Stimulated activated CD8-positive, alpha-beta memory T cell treated with anti-CD3 and anti-CD28 coated beads, Interleukin-4, amount 100 ng/mL, for 1 hour (primary cell): ENCODE data around the gene ZNF226.
A peak's percentile ranks its signal among the peaks of the same experiment; 100 is the strongest.
"Not testable (repeated sequence)": the region's sequence is repeated elsewhere in the genome, so short reads cannot be mapped to it uniquely, and the experiment has no call there.

Experiments used
- DNase-seq, 2 donors: peaks; one replicate each; pipeline ENCODE4 v3.0.0-alpha.2; 2020; ENCODE audit warnings: low read depth in 2 of 2, low spot score in 1 of 2

ZNF226 gene

GRCh38 chr19:44164673-44165512 lies at the start of gene ZNF226:
Gene ZNF226 (plus strand): TSS chr19:44165100. CDS start chr19:44170081, 4,981 bp downstream.
- DNase-seq, result peak; percentile 53 to 70

- not testable (repeated sequence) for DNase-seq
Observed at GRCh38 chr19:44121162-44121561, 43.7 kb upstream of the ZNF226 start.

- no peak for DNase-seq
Observed at GRCh38 chr19:44131955-44132354, 32.9 kb upstream of the ZNF226 start.

- peak; percentile 31 to 44 for DNase-seq
Observed at GRCh38 chr19:44141191-44142058, 23.5 kb upstream of the ZNF226 start, which contains the start of gene ZNF234. Gene ZNF234 (plus strand): TSS chr19:44141554. CDS start chr19:44144633, 3,079 bp downstream.

GRCh38 chr19:44142059-44142433 lies 22.9 kb upstream of the ZNF226 start:
- DNase-seq, result no peak

GRCh38 chr19:44149776-44150175 lies 15.1 kb upstream of the ZNF226 start:
- no peak for DNase-seq

GRCh38 chr19:44151491-44151890 lies 13.4 kb upstream of the ZNF226 start:
- DNase-seq, result no peak

GRCh38 chr19:44156475-44156874 lies 8.4 kb upstream of the ZNF226 start:
- DNase-seq, result no peak

GRCh38 chr19:44163789-44164188 lies 1.1 kb upstream of the ZNF226 start:
- DNase-seq, result no peak

GRCh38 chr19:44164327-44164672 lies 600 bp upstream of the ZNF226 start:
- no peak for DNase-seq

- DNase-seq, result not testable (repeated sequence)
Observed at GRCh38 chr19:44170660-44171059, 5.8 kb downstream of the ZNF226 start.

- DNase-seq, result no peak
Observed at GRCh38 chr19:44176590-44176989, 11.7 kb downstream of the ZNF226 start.

GRCh38 chr19:44180968-44181367 lies 16.1 kb downstream of the ZNF226 start:
- DNase-seq, result no peak

GRCh38 chr19:44182145-44182544 lies 17.2 kb downstream of the ZNF226 start:
- no peak for DNase-seq

- DNase-seq, result no peak
Observed at GRCh38 chr19:44190020-44190419, 25.1 kb downstream of the ZNF226 start.

- no peak for DNase-seq
Observed at GRCh38 chr19:44192127-44192526, 27.2 kb downstream of the ZNF226 start.

GRCh38 chr19:44196772-44197171 lies 31.9 kb downstream of the ZNF226 start:
- DNase-seq, result no peak

GRCh38 chr19:44202470-44202869 lies 37.6 kb downstream of the ZNF226 start:
- no peak for DNase-seq

- DNase-seq, result no peak
Observed at GRCh38 chr19:44202974-44203373, 38.1 kb downstream of the ZNF226 start.

- DNase-seq, result not testable (repeated sequence)
Observed at GRCh38 chr19:44203877-44204276, 39.0 kb downstream of the ZNF226 start.

- no peak for DNase-seq
Observed at GRCh38 chr19:44204772-44205171, 39.9 kb downstream of the ZNF226 start.
